Activated CD4-positive, alpha-beta T cell treated with anti-CD3 and anti-CD28 coated beads, Interleukin-2, amount 10 ng/mL, durations not matched to agents 24 days and 14 days (primary cell): ENCODE measurements around the gene WNT3. TPM values are rescaled to one million over a fixed set of nuclear protein-coding genes. Genes with fewer than 3 reads are reported as not detected.
A peak's percentile ranks its signal among the peaks of the same experiment; 100 is the strongest.
"Not testable (repeated sequence)": the region's sequence is repeated elsewhere in the genome, so short reads cannot be mapped to it uniquely, and the experiment has no call there.

Experiments used
- DNase-seq: peaks from one replicate; pipeline ENCODE4 v3.0.0; 2022
- H3K27ac Mint-ChIP-seq: one replicate; pipeline ENCODE4 v1.8.0; 2022; ENCODE audit warnings: mild to moderate bottlenecking, mixed read lengths
- H3K27me3 Mint-ChIP-seq: one replicate; pipeline ENCODE4 v1.8.0; 2022; ENCODE audit warnings: mixed read lengths
- H3K36me3 Mint-ChIP-seq: one replicate; pipeline ENCODE4 v1.8.0; 2022; ENCODE audit warnings: low read depth, mild to moderate bottlenecking, mixed read lengths
- H3K4me1 Mint-ChIP-seq: one replicate; pipeline ENCODE4 v1.8.0; 2021; ENCODE audit warnings: mixed read lengths
- H3K4me3 Mint-ChIP-seq: one replicate; pipeline ENCODE4 v1.8.0; 2022; ENCODE audit warnings: mild to moderate bottlenecking, moderate library complexity, mixed read lengths
- H3K9me3 Mint-ChIP-seq: one replicate; pipeline ENCODE4 v1.8.0; 2021; ENCODE audit warnings: mixed read lengths
- intact Hi-C: fragments of 100-400 bp; cut with micrococcal nuclease; formaldehyde crosslinking; loops from one replicate; pipeline ENCODE4 v1.15.1; 2023
- total RNA-seq: library from RNA; stranded (reverse); gene quantifications from 2 replicates; pipeline ENCODE4 v1.2.3, GENCODE V29; 2022

The WNT3 gene
- total RNA-seq, 1 donor from 2014 or later = 0.07 TPM

DNA sequence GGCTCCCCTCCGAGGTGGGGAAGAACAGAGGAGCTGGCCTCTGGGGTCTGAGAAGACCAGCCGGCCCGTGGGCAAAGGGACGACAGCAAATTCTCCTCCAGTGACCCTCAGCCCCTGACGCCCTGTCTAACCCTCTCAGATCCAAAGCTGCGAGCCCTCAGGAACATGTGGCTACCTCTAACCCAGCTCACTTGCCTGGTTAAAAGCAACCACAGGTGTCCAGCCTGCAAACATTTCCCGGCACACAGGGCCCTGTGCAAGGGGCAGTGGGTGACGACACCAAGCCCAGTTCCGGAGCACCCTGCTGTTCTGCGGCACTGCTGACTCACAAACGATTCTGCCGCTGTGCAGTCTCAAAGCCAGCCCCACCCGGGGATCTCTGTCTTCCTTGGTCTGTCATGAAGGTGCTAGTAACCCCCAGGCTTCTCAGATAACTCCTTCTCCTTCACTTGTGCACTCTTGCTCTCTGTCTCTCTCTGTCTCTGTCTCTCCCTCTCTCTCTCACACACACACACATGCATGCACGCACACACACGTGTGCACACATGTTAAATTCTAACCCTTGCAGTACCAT lies 23.0 kb downstream of the WNT3 start:
- Mint-ChIP-seq H3K9me3 (no peaks in the 10 kb centered on the region), H3K4me3 (no peak overlapping the region), H3K27ac (no peak overlapping the region), H3K36me3 (no peaks in the 10 kb centered on the region), H3K27me3 (peaks cover 17% of the 10 kb centered on the region), H3K4me1 (no peaks in the 10 kb centered on the region)
- intact Hi-C loops = no loop called here
- no peak for DNase-seq

DNA sequence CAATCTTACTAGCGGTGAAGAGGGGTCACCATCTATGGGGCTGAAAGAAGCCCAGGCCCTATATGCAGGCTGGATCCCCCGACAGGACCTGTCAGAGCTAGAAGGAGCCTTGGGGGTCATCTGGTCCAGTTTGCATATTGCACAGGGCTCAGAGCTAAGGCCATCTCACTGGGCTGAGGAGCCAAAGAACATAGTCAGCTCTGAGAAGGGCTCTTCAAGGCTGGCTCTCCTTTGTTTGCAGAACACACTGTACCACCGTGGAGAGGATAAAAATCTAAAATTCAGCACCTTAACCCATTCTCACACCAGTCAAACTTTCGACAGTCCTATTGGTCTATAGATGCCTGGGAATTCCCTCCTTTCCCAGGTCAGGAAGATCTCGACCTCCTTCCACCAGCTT lies 24.2 kb downstream of the WNT3 start:
- H3K36me3 Mint-ChIP-seq = no peaks in the 10 kb centered on the region
- H3K27me3 Mint-ChIP-seq = peaks cover 17% of the 10 kb centered on the region
- no peak overlapping the region for H3K4me3 Mint-ChIP-seq

DNA sequence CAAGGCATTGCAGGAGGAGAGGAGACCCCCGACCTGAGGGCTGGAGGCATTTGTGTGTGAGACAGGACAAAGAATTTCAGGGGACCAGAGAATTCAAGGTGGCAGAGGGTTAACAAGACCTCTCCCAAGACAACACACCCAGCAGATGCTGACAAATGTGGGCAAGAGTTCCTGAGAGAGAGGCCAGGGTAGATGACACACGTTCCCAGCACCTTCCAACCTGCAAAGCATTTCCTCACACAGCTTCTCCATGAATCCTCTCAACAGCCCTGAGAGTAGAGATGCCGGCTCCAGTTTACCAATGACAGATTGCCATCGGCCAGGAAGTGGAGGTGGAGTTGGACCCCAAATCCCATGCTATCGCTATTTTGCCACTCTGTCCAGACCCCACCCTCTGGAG lies 25.0 kb downstream of the WNT3 start:
- Mint-ChIP-seq H3K27me3 (peaks cover 17% of the 10 kb centered on the region), H3K9me3 (no peaks in the 10 kb centered on the region), H3K4me1 (no peaks in the 10 kb centered on the region), H3K36me3 (no peaks in the 10 kb centered on the region), H3K4me3 (no peak overlapping the region), H3K27ac (no peak overlapping the region)
- intact Hi-C loops = no loop called here
- DNase-seq = no peak

More for the DNA sequence above, 24.2 kb downstream of the WNT3 start:
- Mint-ChIP-seq H3K9me3 (no peaks in the 10 kb centered on the region), H3K27ac (no peak overlapping the region), H3K4me1 (no peaks in the 10 kb centered on the region)
- intact Hi-C loops = no loop called here
- no peak for DNase-seq

DNA sequence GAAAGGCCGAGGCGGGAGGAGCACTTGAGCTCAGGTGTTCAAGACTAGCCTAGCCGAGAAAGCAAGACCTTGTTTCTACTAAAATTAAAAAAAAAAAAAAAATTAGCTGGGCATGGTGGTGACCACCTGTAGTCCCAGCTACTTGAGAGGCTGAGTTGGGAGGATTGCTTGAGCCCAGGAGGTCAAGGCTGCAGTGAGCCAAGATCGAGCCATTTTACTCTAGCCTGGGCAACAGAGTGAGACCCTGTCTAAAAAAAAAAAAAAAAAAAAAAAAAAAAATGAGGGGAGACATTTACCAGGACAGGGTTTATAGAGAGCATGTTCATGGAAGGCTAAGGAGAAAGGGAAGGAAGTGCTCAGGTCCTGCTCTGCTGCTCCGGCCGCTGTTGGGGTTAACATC lies 25.5 kb downstream of the WNT3 start:
- H3K27ac Mint-ChIP-seq, intact Hi-C loops, H3K4me3 Mint-ChIP-seq, DNase-seq, H3K4me1 Mint-ChIP-seq, H3K9me3 Mint-ChIP-seq, H3K36me3 Mint-ChIP-seq: not testable (repeated sequence)
- peaks cover 17% of the 10 kb centered on the region for H3K27me3 Mint-ChIP-seq

DNA sequence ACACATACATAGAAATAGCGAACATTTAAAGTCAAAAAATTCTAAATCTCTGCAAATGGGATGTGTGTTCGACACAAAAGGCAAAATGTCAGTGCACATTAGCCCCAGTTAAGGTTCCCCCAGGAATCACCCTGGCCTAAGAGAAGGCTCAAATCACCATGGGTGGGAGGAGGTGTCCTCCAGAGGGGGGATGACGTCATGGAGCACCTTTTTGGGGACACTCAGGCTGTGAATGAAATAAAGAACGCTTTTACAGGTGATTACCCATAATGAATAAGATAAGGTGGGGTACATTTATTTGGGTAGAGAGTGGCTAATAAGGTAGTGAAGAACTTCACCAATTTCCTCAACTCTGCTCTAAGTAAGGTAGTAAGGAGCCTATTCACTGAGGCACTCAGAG lies 26.4 kb downstream of the WNT3 start:
- Mint-ChIP-seq H3K27me3 (peaks cover 17% of the 10 kb centered on the region), H3K4me1 (no peaks in the 10 kb centered on the region), H3K36me3 (no peaks in the 10 kb centered on the region), H3K4me3 (no peak overlapping the region), H3K27ac (no peak overlapping the region), H3K9me3 (no peaks in the 10 kb centered on the region)
- intact Hi-C loops = no loop called here
- no peak for DNase-seq

DNA sequence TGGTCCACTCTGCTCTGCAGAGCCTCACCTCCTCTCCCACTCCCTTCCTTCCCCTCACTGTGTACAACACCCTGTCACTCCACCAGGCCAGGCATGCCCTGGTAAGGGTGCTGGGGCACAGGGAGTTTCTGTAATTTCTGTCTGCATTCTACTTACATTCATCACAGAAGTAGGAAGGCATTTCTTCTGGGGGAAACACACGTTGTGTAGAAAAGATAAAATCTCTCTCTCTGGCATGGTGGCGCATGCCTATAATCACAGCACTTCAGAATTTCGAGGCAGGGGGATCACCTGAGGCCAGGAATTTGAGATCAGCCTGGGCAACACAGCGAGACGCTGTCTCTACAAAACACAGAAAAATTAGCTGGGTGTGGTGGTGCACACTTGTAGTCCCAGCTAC lies 27.0 kb downstream of the WNT3 start:
- Mint-ChIP-seq H3K27ac (no peak overlapping the region), H3K27me3 (peaks cover 17% of the 10 kb centered on the region), H3K9me3 (no peaks in the 10 kb centered on the region), H3K36me3 (no peaks in the 10 kb centered on the region), H3K4me3 (no peak overlapping the region), H3K4me1 (no peaks in the 10 kb centered on the region)
- intact Hi-C loops = no loop called here
- no peak for DNase-seq

DNA sequence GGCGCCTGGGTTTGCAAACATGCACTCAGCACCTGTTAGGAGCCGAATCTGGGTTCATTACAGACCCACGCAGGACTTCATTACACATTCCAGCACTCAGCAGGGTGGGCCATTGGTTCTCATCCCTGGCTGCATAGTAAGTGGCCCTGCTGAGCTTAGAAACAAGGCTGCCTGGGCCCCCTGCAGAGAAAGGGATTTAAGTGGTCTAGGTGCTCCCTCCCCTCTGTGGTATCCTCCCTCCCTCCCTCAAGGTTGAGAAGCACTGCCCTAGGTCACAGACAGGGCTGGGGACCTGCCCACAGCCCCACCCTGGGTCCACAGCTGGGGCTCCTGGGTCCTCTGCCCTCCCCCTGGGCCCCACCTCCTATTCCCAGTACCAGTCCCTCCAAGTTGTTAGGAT lies 28.3 kb downstream of the WNT3 start:
- Mint-ChIP-seq H3K27me3 (peaks cover 17% of the 10 kb centered on the region), H3K36me3 (no peaks in the 10 kb centered on the region), H3K4me3 (no peak overlapping the region), H3K4me1 (no peaks in the 10 kb centered on the region), H3K27ac (no peak overlapping the region), H3K9me3 (no peaks in the 10 kb centered on the region)
- DNase-seq = no peak
- intact Hi-C loops = no loop called here

DNA sequence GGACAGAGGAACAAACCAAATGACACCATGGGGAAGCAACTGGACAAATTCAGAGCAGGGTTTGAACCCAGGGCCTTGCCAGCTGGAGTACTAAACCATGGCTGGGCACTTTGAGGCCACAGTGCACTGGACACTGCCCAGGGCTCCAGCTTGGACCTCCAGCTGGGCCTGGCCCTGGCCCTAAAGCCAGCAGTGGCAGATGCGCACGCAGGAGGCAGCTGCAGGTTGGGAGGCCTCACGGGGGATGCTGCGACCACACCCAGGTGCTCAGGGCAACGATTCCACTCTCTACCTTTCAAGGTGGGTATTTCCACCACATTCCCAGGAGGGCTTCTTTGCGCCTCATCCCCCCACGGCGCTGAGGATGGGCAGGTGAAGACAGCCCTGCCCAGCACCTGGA lies 28.9 kb downstream of the WNT3 start:
- Mint-ChIP-seq H3K27ac (no peak overlapping the region), H3K9me3 (no peaks in the 10 kb centered on the region), H3K4me3 (no peak overlapping the region), H3K27me3 (peaks cover 17% of the 10 kb centered on the region), H3K4me1 (no peaks in the 10 kb centered on the region), H3K36me3 (no peaks in the 10 kb centered on the region)
- DNase-seq = no peak
- intact Hi-C loops = no loop called here

DNA sequence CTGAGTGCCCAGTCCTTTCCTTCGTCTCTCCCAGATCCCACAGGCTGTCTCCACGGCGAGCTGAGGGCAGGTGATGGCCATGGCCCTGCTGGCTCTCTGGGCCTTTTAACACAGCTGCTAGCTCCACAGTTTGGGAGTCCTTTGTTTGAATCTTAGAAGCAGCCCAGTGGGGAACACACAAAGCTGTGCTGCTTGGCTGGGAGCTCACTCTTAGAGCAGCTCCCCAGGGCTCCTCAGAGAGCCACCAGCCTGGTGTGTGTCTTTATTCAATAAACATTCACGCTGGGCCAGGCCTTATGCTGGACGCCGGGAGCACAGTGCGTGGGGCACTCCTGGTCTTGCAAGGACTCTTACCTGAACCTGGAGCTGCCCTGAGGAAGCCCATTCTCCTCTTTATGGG lies 29.7 kb downstream of the WNT3 start:
- H3K4me1 Mint-ChIP-seq = no peaks in the 10 kb centered on the region
- H3K36me3 Mint-ChIP-seq = no peaks in the 10 kb centered on the region
- DNase-seq = no peak
- H3K27ac Mint-ChIP-seq = no peak overlapping the region
- H3K27me3 Mint-ChIP-seq = peaks cover 15% of the 10 kb centered on the region
- intact Hi-C loops = no loop called here
- H3K9me3 Mint-ChIP-seq = no peaks in the 10 kb centered on the region
- H3K4me3 Mint-ChIP-seq = no peak overlapping the region

DNA sequence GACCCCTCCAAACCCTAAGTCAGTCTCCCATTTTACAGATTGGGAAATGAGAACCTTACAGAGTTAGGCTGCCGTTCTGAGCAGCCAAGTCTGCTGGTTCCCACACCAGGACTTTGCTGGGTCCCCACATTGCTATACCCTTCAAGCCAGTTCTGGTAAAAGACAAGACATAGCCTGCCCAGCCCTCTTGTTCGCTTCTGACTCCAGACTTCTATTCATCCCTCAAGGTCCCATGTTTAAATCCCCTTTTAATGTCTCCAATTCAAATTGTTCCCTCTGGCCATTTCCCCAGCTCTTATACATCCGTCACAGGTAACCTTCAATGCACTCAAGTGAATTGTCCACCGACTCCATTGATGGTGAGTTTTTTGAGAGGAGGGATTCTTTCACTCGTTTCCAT lies 30.2 kb downstream of the WNT3 start:
- H3K27me3 Mint-ChIP-seq = peaks cover 12% of the 10 kb centered on the region
- H3K27ac Mint-ChIP-seq = no peak overlapping the region
- H3K4me1 Mint-ChIP-seq = no peaks in the 10 kb centered on the region
- no peaks in the 10 kb centered on the region for H3K9me3 Mint-ChIP-seq
- no peak overlapping the region for H3K4me3 Mint-ChIP-seq
- intact Hi-C loops = no loop called here
- H3K36me3 Mint-ChIP-seq = no peaks in the 10 kb centered on the region
- no peak for DNase-seq

DNA sequence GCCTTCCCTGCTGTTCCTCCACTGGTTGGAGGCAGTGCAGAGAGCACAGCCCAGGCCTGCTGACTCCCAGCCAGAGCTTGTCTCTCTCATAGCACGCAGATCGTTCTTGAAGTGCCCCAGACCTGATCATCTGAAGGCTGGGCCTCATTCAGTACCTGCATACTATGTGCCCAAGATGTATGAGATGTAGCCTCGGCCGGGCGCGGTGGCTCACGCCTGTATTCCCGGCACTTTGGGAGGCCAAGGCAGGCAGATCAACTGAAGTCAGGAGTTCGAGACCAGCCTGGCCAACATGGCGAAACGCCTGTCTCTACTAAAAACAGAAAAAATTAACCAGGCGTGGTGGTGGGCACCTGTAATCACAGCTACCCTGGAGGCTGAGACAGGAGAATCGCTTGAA lies 31.0 kb downstream of the WNT3 start:
- Mint-ChIP-seq H3K27me3 (peaks cover 11% of the 10 kb centered on the region), H3K9me3 (no peaks in the 10 kb centered on the region), H3K4me3 (no peak overlapping the region), H3K36me3 (no peaks in the 10 kb centered on the region), H3K27ac (no peak overlapping the region), H3K4me1 (no peaks in the 10 kb centered on the region)
- intact Hi-C loops = no loop called here
- no peak for DNase-seq

DNA sequence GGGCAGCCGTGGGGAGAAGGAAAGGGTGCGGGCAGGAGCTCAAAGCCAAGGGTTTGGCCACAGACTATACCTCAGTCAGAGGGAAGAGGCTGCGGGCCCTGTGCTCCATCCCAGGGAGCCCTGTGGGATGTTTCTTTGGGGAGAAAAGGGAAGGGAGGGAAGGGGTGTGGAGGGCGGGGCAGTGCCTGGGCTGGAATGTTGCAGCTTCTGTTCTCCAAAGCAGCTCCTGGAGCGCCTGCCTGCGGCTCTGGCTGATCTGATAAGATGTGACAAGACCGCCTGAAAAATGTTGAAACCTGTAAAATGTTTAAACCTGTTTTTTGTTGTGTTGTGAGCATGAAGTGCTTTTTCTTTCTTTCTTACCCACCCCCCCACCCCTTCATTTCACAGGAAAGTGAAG lies 32.8 kb downstream of the WNT3 start:
- intact Hi-C loops = no loop called here
- H3K36me3 Mint-ChIP-seq = no peaks in the 10 kb centered on the region
- DNase-seq = no peak

DNA sequence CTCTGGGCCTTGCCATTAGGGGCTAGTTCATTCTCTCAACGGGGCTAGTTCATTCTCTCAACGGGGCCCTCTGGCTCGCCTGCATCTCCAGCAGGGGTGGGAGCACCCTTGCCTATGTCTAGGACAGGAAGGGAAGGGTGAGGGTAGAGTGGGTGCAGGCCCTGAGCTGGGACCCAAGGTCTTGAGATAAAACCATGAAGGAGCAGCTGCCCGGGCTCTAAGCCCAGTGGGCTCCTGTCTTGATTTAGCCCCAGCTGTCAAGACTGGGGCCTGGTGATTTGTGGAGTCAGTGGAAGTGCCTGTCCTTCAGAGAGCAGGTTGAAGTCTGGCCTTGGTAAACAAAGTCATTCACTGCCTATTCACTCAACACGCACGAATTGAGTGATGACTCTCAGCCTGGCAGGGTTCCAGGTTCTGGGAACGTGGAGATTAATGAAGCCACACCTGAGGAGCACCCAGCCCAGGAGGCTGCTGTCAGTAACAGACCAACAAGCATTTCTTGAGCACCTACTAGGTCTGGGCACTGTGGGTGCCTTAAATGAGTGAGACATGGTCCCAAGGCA lies 35.4 kb downstream of the WNT3 start:
- intact Hi-C loops = no loop called here
- no peak for DNase-seq

More for the DNA sequence above, 32.8 kb downstream of the WNT3 start:
- H3K9me3 Mint-ChIP-seq = no peaks in the 10 kb centered on the region
- no peaks in the 10 kb centered on the region for H3K4me1 Mint-ChIP-seq
- H3K4me3 Mint-ChIP-seq = no peak overlapping the region
- H3K27me3 Mint-ChIP-seq = peaks cover 5% of the 10 kb centered on the region
- no peak overlapping the region for H3K27ac Mint-ChIP-seq

DNA sequence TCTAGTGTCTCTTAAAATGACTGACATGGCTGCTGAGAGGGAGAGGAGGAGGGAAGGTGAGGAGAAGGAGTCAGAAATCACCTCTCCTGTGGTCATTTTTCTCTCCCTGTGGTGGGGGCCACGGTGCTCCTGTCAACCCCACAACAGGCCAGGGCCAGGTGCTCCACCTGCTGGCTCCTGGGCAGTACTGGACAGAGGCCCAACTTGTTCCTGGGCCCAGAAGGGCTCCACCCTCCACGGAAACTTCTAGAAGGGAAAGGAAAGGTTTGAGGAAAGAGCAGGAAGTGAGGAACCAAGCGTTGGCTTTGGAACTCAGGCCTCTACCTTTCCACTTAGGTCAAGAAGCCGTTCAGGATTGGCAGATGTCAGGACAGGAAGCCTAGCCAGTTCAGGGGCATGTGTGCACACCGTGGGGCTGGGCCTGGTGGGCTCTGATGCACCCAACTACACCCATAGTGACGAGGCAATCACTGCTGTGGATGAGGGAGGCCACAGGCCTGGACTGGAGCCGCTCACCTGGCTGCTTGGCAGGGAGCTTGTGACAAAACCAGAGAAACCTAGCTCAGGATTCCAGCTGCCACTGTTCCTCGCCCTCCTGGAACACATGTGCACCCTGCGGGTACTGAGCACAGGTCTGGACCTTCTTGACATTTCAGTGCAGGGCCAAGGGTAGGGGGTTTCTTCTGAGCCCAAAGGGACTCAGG lies 36.1 kb downstream of the WNT3 start:
- H3K4me1 Mint-ChIP-seq = no peaks in the 10 kb centered on the region
- no peaks in the 10 kb centered on the region for H3K9me3 Mint-ChIP-seq
- no peaks in the 10 kb centered on the region for H3K36me3 Mint-ChIP-seq
- DNase-seq = peak; percentile 70
- no peak overlapping the region for H3K4me3 Mint-ChIP-seq
- peaks cover 6% of the 10 kb centered on the region for H3K27me3 Mint-ChIP-seq
- no peak overlapping the region for H3K27ac Mint-ChIP-seq
- intact Hi-C loops = no loop called here

More for the DNA sequence above, 35.4 kb downstream of the WNT3 start:
- H3K36me3 Mint-ChIP-seq = no peaks in the 10 kb centered on the region
- no peak overlapping the region for H3K4me3 Mint-ChIP-seq
- peaks cover 6% of the 10 kb centered on the region for H3K27me3 Mint-ChIP-seq
- no peaks in the 10 kb centered on the region for H3K4me1 Mint-ChIP-seq
- no peak overlapping the region for H3K27ac Mint-ChIP-seq
- no peaks in the 10 kb centered on the region for H3K9me3 Mint-ChIP-seq

DNA sequence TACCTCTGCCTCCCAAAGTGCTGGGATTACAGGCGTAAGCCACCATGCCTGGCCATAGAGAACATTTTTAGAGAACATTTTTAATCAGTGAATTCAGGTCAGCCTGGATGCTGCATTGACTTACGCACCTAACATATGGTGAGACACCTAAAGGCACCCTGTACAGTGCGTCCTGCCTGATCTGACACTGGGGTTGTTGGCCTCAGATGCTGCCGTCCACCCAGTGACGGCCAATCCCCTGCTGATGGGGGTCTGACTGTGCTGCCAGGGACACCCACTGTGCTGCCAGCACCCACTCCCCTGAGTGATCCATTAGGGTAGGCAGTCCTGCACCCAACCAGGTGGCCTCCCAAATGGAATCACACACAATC lies 38.5 kb downstream of the WNT3 start:
- Mint-ChIP-seq H3K4me3 (no peak overlapping the region), H3K36me3 (no peaks in the 10 kb centered on the region), H3K4me1 (no peaks in the 10 kb centered on the region), H3K9me3 (no peaks in the 10 kb centered on the region), H3K27ac (no peak overlapping the region), H3K27me3 (peaks cover 10% of the 10 kb centered on the region)
- intact Hi-C loops = no loop called here
- DNase-seq = no peak
